ENCODE measurements around the gene PTPRN2. TPM values are rescaled to one million over a fixed set of nuclear protein-coding genes. Genes with fewer than 3 reads are reported as not detected.

Gene PTPRN2
- total and polyA plus RNA-seq, 7 donors, result 0.47 to 0.82 (median 0.51) TPM

DNA sequence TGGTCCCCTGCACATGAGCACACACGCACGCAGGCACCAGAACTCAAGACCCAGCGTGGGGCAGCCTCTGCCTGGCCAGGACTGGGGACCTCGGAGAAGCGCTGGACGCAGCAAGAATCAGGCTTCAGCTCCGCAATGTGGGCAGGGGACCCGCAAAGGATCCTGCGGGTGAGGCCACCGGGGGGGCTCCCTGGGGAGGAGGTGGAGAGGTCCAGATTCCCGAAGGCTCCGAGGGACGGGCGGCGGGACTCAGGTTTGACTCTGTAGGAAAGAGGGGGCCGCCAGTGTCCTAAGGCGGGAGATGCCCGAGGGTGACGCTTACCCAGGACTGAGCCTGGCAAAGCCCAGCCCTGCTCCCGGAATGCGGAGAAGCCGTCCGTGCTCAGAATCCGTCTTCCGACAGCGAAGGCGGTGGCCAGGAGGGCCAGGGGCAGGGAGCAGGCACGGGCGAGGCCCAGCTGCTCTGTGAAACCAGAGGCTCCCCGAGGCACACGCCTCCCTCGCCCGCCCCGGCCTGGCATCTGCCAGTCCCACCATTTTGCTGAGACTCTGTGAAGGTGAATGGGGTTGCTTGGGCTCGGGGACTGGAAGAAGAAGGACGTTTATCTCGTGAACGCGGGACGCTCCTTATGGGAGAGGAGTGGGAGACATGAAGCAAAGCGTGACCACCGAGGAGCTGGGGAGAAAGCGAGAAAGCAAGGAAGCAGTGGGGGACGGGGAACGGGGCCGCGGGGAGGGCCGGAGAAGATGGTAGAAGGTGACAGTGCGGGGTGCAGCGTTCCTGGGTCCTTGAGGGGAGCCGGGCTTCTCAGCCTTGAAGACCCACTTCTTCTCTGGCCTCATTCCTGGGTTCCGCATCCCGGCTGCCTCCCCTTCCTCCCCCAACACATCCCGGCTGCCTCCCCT lies 489.2 kb downstream of the PTPRN2 start:
- Histone ChIP-seq H3K36me3 (ENCODE audit: insufficient read depth in 1 of 2, low read depth in 1 of 2) (no peaks in the 10 kb centered on the region), H3K27me3 (ENCODE audit: insufficient read depth in 3 of 3, low read length in 2 of 3) (no peaks in the 10 kb centered on the region), H3K4me3 (no peak overlapping the region), H3K27ac (no peak overlapping the region), H3K9me3 (no peaks in the 10 kb centered on the region), H3K4me1 (no peaks in the 10 kb centered on the region)
- no peak for ATAC-seq
- 87 to 89% (median 88%) methylated on average over 42 to 54 of the region's 54 CpGs for WGBS, 3 donors
- TF ChIP-seq CTCF (IDR thresholded peaks at IDR 0.05), result no peak
- intact Hi-C loops (cut with DNase I), result no loop called here
- DNase-seq, result no peak

DNA sequence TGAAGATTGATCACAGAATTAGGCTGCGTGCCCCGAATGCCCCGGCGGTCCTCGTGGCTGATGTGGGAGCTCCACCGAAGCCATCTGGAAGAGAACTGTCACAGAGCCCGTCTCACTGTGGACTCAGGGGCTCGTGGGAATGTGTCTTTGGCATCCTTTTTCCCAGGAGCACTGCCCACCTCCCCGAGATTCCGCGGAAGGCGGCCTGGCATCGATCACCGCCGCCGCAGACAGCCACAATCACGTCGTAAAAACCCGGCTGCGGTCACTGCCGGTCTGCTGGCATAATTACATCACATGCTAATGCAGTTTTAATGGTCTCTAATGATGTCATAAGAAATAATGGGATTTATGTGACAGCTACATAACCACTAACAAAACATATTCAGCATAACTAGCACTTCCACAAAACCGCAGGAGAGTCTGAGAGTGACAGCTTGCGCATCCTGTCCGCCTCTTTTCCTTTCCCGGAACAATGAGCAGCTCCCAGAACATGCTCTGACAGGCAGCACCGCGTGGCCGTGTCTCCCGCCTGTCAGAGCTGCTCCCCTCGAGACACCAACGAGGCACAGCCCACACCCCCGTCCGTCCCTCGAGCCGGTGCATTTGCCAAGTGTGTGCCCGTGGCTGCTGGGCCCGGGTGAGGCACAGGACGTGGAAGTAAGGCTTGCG lies 490.0 kb downstream of the PTPRN2 start:
- DNase-seq, result no peak

DNA sequence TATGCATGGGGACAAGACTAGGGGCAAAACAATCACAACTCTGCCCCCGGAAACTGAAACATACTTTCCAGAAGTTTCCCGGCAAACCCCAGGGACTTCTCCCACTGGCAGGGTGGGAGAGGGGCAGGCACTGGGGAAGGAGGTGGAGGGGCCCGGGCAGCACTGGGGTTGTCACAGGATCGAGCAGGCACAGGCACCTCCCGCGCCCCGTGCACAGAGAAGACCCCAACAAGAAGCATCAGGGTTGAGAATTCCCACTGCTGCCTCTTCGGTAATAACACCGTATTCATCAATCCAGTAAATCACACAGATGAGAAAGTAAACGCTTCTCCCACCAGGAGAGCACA lies 490.5 kb downstream of the PTPRN2 start:
- no peaks in the 10 kb centered on the region for H3K27me3 ChIP-seq (ENCODE audit: insufficient read depth in 3 of 3, low read length in 2 of 3)
- H3K4me3 ChIP-seq, result no peak overlapping the region
- intact Hi-C loops (cut with DNase I), result no loop called here
- DNase-seq, result no peak
- ATAC-seq, result no peak
- H3K36me3 ChIP-seq (ENCODE audit: insufficient read depth in 1 of 2, low read depth in 1 of 2), result no peaks in the 10 kb centered on the region
- H3K27ac ChIP-seq, result no peak overlapping the region
- TF ChIP-seq CTCF (IDR thresholded peaks at IDR 0.05), result no peak
- whole genome bisulfite sequencing, 3 donors, result 70 to 80% (median 80%) methylated on average over 10 of the region's 10 CpGs
- H3K9me3 ChIP-seq, result no peaks in the 10 kb centered on the region
- H3K4me1 ChIP-seq, result no peaks in the 10 kb centered on the region

More for the DNA sequence above, 490.0 kb downstream of the PTPRN2 start:
- Histone ChIP-seq H3K9me3 (no peaks in the 10 kb centered on the region), H3K27me3 (ENCODE audit: insufficient read depth in 3 of 3, low read length in 2 of 3) (no peaks in the 10 kb centered on the region), H3K27ac (no peak overlapping the region), H3K4me1 (no peaks in the 10 kb centered on the region), H3K36me3 (ENCODE audit: insufficient read depth in 1 of 2, low read depth in 1 of 2) (no peaks in the 10 kb centered on the region), H3K4me3 (no peak overlapping the region)
- WGBS, 3 donors, result 64 to 74% (median 67%) methylated on average over 39 of the region's 39 CpGs
- no peak for TF ChIP-seq CTCF (IDR thresholded peaks at IDR 0.05)
- intact Hi-C loops (cut with DNase I), result no loop called here
- no peak for ATAC-seq

DNA sequence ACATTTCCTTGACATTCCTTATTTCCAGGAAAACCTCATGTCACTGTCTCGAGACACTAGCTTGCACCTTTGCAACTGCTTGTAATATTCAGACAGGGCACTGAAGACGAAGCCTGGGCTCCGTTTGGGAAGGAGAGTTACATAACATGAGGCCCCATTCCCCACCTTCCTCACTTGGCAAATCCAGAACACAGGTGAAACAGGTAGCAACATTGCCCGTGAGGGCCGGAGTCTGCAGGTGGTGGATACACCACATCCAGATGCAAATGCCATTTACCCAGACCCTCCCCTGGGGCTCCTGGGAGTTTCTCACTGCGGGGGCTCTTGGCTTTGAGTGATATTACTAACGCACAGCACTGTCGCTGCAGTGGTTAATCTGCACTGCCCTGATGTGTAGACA lies 491.0 kb downstream of the PTPRN2 start:
- DNase-seq (no peak), ATAC-seq (no peak)
- no peak overlapping the region for H3K27ac ChIP-seq
- H3K4me1 ChIP-seq, result no peaks in the 10 kb centered on the region
- H3K4me3 ChIP-seq, result no peak overlapping the region
- H3K9me3 ChIP-seq, result no peaks in the 10 kb centered on the region
- 61 to 72% (median 70%) methylated on average over 8 of the region's 8 CpGs for WGBS, 3 donors
- no peak for TF ChIP-seq CTCF (IDR thresholded peaks at IDR 0.05)
- H3K27me3 ChIP-seq (ENCODE audit: insufficient read depth in 3 of 3, low read length in 2 of 3), result no peaks in the 10 kb centered on the region
- intact Hi-C loops (cut with DNase I), result no loop called here
- no peaks in the 10 kb centered on the region for H3K36me3 ChIP-seq (ENCODE audit: insufficient read depth in 1 of 2, low read depth in 1 of 2)

Data from psoas muscle (tissue), 8 donors.